Left lung (tissue), 10 donors: ENCODE results near the gene MTCH2. TPM values are rescaled to one million over a fixed set of nuclear protein-coding genes. Genes with fewer than 3 reads are reported as not detected.
"Not testable (repeated sequence)": the region's sequence is repeated elsewhere in the genome, so short reads cannot be mapped to it uniquely, and the experiment has no call there.

Source experiments
- ATAC-seq: fragments of 200-7000 bp; cut with Tn5 transposase; one replicate; pipeline ENCODE4 v1.9.1; 2020; ENCODE audit warnings: moderate library complexity
- DNase-seq, 4 donors: peaks; one replicate each; pipeline ENCODE4 v3.0.0-alpha.2; 2013 to 2020
- H3K27ac ChIP-seq, 2 donors: fragments of 200-600 bp; sonication (generic) in 1 of 2; one replicate each; pipeline versions ENCODE4 v1.5.0 to v1.8.0; 2020 to 2021
- H3K27me3 ChIP-seq, 2 donors: fragments of 200-600 bp; sonication (generic) in 1 of 2; one replicate each; pipeline versions ENCODE4 v1.5.0 to v1.8.0; 2020 to 2021
- H3K36me3 ChIP-seq, 2 donors: fragments of 200-600 bp; sonication (generic) in 1 of 2; one replicate each; pipeline versions ENCODE4 v1.5.0 to v1.8.0; 2020 to 2021
- H3K4me1 ChIP-seq, 2 donors: fragments of 200-600 bp; one replicate each; pipeline ENCODE4 v1.8.0; 2021
- H3K4me3 ChIP-seq, 2 donors: fragments of 200-600 bp; sonication (generic) in 1 of 2; one replicate each; pipeline versions ENCODE4 v1.5.0 to v1.8.0; 2020 to 2021; ENCODE audit warnings: mild to moderate bottlenecking in 1 of 2
- H3K9me3 ChIP-seq, 2 donors: fragments of 200-600 bp; sonication (generic) in 1 of 2; one replicate each; pipeline versions ENCODE4 v1.5.0 to v1.8.0; 2020 to 2021
- intact Hi-C, 2 donors: fragments of 100-400 bp; cut with DNase I; formaldehyde crosslinking; loops; one replicate each; pipeline versions ENCODE4 v1.11.2 to v1.14.2; 2022
- polyA plus RNA-seq, 6 donors: library from polyadenylated mRNA; unstranded; fragments of 120-200 nt; gene quantifications; one replicate each; pipeline ENCODE4 v1.2.1, GENCODE V29; 2013; ENCODE audit not compliant: insufficient read length in 6 of 6
- total RNA-seq, 2 donors: library from RNA; stranded (reverse); fragmentation: NEBNext Ultra II Directional; extraction: Animal tissue kit (Norgen Biotek cat#: 25700); gene quantifications; one replicate each; pipeline ENCODE4 v1.2.1, GENCODE V29; 2021
- TF ChIP-seq, protein P1 (sequence below), 2 donors: fragments of 200-600 bp; sonication (generic) in 1 of 2; IDR thresholded peaks; one replicate each; pipeline versions ENCODE4 v1.5.0 to v1.8.0; 2021; ENCODE audit warnings: antibody characterized with exemption in 2 of 2
- donor health status: DM: no; HTN: yes; CAD: no.
- donor health status: DM: no; HTN: no; CAD: no.

Gene MTCH2
- total and polyA plus RNA-seq, 8 donors, result 53.7 to 116 (median 65.6) TPM

DNA sequence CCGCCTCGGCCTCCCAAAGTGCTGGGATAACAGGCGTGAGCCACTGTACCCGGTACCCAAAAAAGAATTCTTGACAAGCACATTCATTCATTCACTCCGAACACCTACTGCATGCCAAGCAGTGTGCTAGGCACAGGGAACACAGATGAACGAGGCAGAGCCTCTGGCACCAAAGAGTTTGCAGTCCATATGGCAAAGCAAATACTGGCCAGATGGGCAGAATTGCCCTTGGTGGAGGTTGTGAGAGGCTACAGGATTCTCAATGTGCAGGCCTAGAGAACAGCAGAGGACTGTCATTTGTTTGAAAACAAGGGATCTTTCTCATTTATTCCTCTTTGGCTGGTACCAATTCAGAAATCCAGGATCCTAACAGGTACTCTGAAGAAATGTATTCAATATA lies 27.5 kb upstream of the MTCH2 start:
- no peaks in the 10 kb centered on the region for H3K27me3 ChIP-seq
- H3K36me3 ChIP-seq, result no peaks in the 10 kb centered on the region
- H3K4me3 ChIP-seq, result no peak overlapping the region
- no peaks in the 10 kb centered on the region for H3K9me3 ChIP-seq
- ATAC-seq, result no peak
- H3K4me1 ChIP-seq, result no peaks in the 10 kb centered on the region
- intact Hi-C loops, result no loop called here
- H3K27ac ChIP-seq, result no peak overlapping the region
- no peak for DNase-seq
- TF ChIP-seq, protein P1, sequence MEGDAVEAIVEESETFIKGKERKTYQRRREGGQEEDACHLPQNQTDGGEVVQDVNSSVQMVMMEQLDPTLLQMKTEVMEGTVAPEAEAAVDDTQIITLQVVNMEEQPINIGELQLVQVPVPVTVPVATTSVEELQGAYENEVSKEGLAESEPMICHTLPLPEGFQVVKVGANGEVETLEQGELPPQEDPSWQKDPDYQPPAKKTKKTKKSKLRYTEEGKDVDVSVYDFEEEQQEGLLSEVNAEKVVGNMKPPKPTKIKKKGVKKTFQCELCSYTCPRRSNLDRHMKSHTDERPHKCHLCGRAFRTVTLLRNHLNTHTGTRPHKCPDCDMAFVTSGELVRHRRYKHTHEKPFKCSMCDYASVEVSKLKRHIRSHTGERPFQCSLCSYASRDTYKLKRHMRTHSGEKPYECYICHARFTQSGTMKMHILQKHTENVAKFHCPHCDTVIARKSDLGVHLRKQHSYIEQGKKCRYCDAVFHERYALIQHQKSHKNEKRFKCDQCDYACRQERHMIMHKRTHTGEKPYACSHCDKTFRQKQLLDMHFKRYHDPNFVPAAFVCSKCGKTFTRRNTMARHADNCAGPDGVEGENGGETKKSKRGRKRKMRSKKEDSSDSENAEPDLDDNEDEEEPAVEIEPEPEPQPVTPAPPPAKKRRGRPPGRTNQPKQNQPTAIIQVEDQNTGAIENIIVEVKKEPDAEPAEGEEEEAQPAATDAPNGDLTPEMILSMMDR (IDR thresholded peaks at IDR 0.05), result no peak

DNA sequence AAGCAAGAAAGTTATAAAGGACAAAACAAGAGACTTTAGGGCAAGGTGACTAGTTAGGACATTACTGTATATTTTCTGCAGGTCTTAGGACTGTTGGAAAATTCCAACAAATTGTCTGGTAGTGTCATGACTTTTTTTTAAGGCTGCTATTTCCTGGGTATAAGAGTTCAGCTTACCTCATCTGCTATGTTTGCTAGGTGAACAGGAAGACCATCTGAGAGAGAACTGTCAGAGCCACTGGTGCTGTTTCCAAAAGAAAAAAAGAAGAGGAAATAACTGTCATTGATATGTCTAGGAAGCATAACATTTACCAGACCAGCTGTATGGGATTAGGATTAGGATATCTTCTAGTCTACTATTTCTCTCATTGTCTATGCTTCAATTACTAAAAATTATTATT lies 26.3 kb upstream of the MTCH2 start:
- intact Hi-C loops, result no loop called here
- no peak for ATAC-seq
- DNase-seq, result no peak
- H3K27ac ChIP-seq, result no peak overlapping the region
- no peaks in the 10 kb centered on the region for H3K9me3 ChIP-seq
- H3K4me3 ChIP-seq, result no peak overlapping the region
- no peaks in the 10 kb centered on the region for H3K27me3 ChIP-seq
- TF ChIP-seq, protein P1 (IDR thresholded peaks at IDR 0.05), result no peak
- no peaks in the 10 kb centered on the region for H3K4me1 ChIP-seq
- no peaks in the 10 kb centered on the region for H3K36me3 ChIP-seq

DNA sequence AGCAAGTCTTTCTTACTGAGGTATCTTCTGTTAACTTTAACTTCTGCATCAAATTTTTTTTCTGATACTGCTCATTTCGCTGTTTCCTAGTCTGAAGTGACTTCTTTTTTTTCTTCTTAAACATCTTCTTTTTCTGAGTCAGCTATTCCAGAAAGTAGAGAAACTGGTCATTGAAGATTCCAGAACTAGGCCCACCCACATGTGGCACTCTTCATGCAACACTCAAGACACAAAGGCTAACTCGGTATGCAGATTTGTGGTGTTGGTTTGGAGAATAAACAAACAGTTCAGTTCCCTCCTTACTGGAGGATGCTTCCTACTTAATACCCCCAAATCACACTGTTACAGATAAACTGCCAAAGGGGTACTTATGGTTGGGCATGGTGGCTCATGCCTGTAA lies 25.2 kb upstream of the MTCH2 start:
- no peaks in the 10 kb centered on the region for H3K9me3 ChIP-seq
- H3K27me3 ChIP-seq, result no peaks in the 10 kb centered on the region
- no peaks in the 10 kb centered on the region for H3K36me3 ChIP-seq
- no peak overlapping the region for H3K4me3 ChIP-seq
- peak in 2 of 4 donors; percentile 37 to 86 for DNase-seq
- intact Hi-C loops, result no loop called here
- H3K4me1 ChIP-seq, result no peaks in the 10 kb centered on the region
- peak overlapping the region in 1 of 2 donors; percentile 47 for H3K27ac ChIP-seq
- TF ChIP-seq, protein P1 (IDR thresholded peaks at IDR 0.05), result no peak
- ATAC-seq, result no peak

DNA sequence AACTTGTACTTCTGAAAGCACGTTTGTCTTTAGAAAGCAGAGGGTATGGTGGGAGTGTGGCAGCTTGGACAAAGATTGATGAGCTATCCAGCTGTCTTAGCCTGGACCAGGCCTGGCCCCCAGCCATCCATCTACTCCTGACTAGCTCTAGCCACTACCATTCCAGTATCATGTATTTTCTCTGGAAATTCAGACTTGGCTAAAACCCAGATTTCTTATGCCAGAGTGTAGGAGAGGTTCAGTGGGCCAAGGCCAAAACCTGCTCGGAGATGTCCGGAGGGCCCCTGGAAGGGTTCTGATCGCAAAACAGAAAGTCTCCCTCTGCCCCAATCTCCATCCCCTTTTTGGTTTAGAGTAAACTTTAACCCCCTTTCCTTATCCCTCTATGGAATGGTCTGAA lies 24.8 kb upstream of the MTCH2 start:
- DNase-seq (peak in 2 of 4 donors; percentile 20 to 44), ATAC-seq (no peak)
- H3K4me3 ChIP-seq, result no peak overlapping the region
- TF ChIP-seq, protein P1 (IDR thresholded peaks at IDR 0.05), result no peak
- H3K9me3 ChIP-seq, result no peaks in the 10 kb centered on the region
- H3K36me3 ChIP-seq, result no peaks in the 10 kb centered on the region
- H3K4me1 ChIP-seq, result no peaks in the 10 kb centered on the region
- intact Hi-C loops, result no loop called here
- peak overlapping the region in 1 of 2 donors; percentile 47 for H3K27ac ChIP-seq
- no peaks in the 10 kb centered on the region for H3K27me3 ChIP-seq

DNA sequence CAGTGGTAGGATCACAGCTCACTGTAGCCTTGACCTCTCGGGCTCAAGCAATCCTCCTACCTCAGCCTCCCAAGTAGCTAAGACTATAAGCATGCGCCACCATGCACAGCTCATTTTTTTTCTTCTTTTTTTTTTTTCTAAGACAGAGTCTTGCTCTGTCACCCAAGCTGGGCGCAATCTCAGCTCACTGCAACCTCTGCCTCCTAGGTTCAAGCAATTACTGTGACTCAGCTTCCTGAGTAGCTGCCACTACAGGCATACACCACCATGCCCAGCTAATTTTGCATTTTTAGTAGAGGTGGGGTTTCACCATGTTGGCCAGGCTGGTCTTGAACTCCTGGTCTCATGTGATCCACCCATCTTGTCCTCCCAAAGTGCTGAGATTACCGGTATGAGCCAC lies 22.6 kb upstream of the MTCH2 start:
- DNase-seq, H3K9me3 ChIP-seq, H3K27me3 ChIP-seq, H3K4me1 ChIP-seq, H3K4me3 ChIP-seq, ATAC-seq, H3K36me3 ChIP-seq, H3K27ac ChIP-seq, intact Hi-C loops: not testable (repeated sequence)

DNA sequence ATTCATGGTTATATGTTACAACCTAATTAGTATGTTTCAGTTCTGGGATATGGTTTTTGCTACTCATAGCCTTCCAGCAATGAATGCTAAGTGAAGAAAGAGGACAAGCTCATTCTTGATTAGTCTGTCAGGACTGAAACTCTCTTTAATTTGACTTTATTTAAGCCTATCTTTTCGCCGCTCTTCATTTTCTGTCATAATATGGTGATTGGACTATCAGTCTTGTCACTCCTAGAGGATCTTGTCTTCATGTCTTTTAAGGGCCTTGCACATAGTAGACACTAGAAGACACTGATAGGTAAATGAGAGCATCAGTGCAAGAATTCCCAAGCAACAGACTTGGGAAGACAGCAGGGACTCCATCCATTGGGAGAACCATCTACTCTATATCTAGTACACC lies 18.9 kb upstream of the MTCH2 start:
- no peak overlapping the region for H3K27ac ChIP-seq
- H3K27me3 ChIP-seq, result no peaks in the 10 kb centered on the region
- H3K4me1 ChIP-seq, result peaks cover 0 to 3% of the 10 kb centered on the region in 2 donors
- DNase-seq (no peak), ATAC-seq (no peak)
- intact Hi-C loops, result no loop called here
- no peaks in the 10 kb centered on the region for H3K36me3 ChIP-seq
- TF ChIP-seq, protein P1 (IDR thresholded peaks at IDR 0.05), result no peak
- no peaks in the 10 kb centered on the region for H3K9me3 ChIP-seq
- no peak overlapping the region for H3K4me3 ChIP-seq
